SU-DHL-6 (cell line): ENCODE results near the gene FBLN2.

Experiments
- H2AFZ ChIP-seq: fragments of 200-600 bp; sonication (generic); 2 replicates; pipeline ENCODE4 v1.6.1; 2014; ENCODE audit warnings: low read depth, mild to moderate bottlenecking, moderate library complexity, mixed read lengths, antibody characterized with exemption, low read length; ENCODE audit not compliant: severe bottlenecking
- H3F3A ChIP-seq: fragments of 200-600 bp; shearing (Covaris generic); 2 replicates; pipeline ENCODE4 v1.6.0; 2016; ENCODE audit warnings: antibody characterized with exemption, mild to moderate bottlenecking; ENCODE audit not compliant: insufficient read depth
- H3K27ac ChIP-seq: fragments of 200-600 bp; sonication (generic); 2 replicates; pipeline ENCODE4 v1.5.1; 2016; ENCODE audit warnings: low read depth, mild to moderate bottlenecking, low read length, moderate library complexity, mixed read lengths
- H3K27me3 ChIP-seq: fragments of 200-600 bp; sonication (generic), shearing (Covaris generic); 2 replicates; pipeline ENCODE4 v1.6.0; 2014; ENCODE audit warnings: mild to moderate bottlenecking, low read length
- H3K36me3 ChIP-seq: fragments of 200-600 bp; sonication (generic); 2 replicates; pipeline ENCODE4 v1.6.1; 2014; ENCODE audit warnings: mild to moderate bottlenecking, low read length, mixed read lengths
- H3K4me2 ChIP-seq: fragments of 300-600, 200-600 bp; shearing (Covaris generic), sonication (generic); 2 replicates; pipeline ENCODE4 v1.6.0; 2014; ENCODE audit warnings: low read length, low read depth, mild to moderate bottlenecking; ENCODE audit not compliant: poor library complexity, severe bottlenecking
- H3K4me3 ChIP-seq: fragments of 200-600 bp; sonication (generic); 2 replicates; pipeline ENCODE4 v1.5.1; 2014; ENCODE audit warnings: antibody characterized with exemption, low read length, mild to moderate bottlenecking, mixed read lengths; ENCODE audit not compliant: insufficient read depth, poor library complexity, severe bottlenecking
- H3K79me2 ChIP-seq: fragments of 200-600 bp; sonication (generic); 2 replicates; pipeline ENCODE4 v1.6.1; 2014; ENCODE audit warnings: mild to moderate bottlenecking, low read length, moderate library complexity; ENCODE audit not compliant: insufficient read depth
- H3K9ac ChIP-seq: fragments of 200-600 bp; sonication (generic); 2 replicates; pipeline ENCODE4 v1.7.0; 2014; ENCODE audit warnings: mild to moderate bottlenecking, low read length
- H3K9me2 ChIP-seq: fragments of 200-600 bp; sonication (generic); replicated peaks from 2 replicates; pipeline ENCODE4 v1.6.1; 2014; ENCODE audit warnings: low read length; ENCODE audit not compliant: insufficient read depth
- H3K9me3 ChIP-seq: fragments of 200-600 bp; sonication (generic); 2 replicates; pipeline ENCODE4 v1.6.1; 2014; ENCODE audit warnings: low read length, mixed read lengths; ENCODE audit not compliant: insufficient read depth
- H4K20me1 ChIP-seq: fragments of 200-600 bp; sonication (generic); 2 replicates; pipeline ENCODE4 v1.6.1; 2014; ENCODE audit warnings: low read depth, mild to moderate bottlenecking, antibody characterized with exemption, low read length, moderate library complexity, mixed read lengths
- CTCF ChIP-seq: fragments of 200-600 bp; sonication (generic); IDR thresholded peaks from one replicate; pipeline ENCODE4 v1.5.1; 2017; ENCODE audit warnings: antibody characterized with exemption, mild to moderate bottlenecking, low read length, moderate library complexity; ENCODE audit not compliant: insufficient read depth, poor library complexity, severe bottlenecking
- EZH2phosphoT487 ChIP-seq: fragments of 200-600 bp; sonication (generic), shearing (Covaris generic); conservative IDR thresholded peaks from 2 replicates; pipeline ENCODE4 v1.6.1; 2018; ENCODE audit warnings: mild to moderate bottlenecking, antibody characterized with exemption, low read length, moderate library complexity, mixed read lengths

The FBLN2 gene

GRCh38 chr3:13595485-13595884, 46.6 kb downstream of the FBLN2 start:
- no peaks in the 10 kb centered on the region for H3K36me3 ChIP-seq
- no peak overlapping the region for H3K27ac ChIP-seq
- no peaks in the 10 kb centered on the region for H3F3A ChIP-seq
- no peak overlapping the region for H2AFZ ChIP-seq
- no peaks in the 10 kb centered on the region for H3K27me3 ChIP-seq
- H3K4me2 ChIP-seq = no peak overlapping the region
- no peak overlapping the region for H3K4me3 ChIP-seq
- H4K20me1 ChIP-seq = no peaks in the 10 kb centered on the region
- H3K9me2 ChIP-seq = no peaks in the 10 kb centered on the region
- no peak overlapping the region for H3K9ac ChIP-seq
- TF ChIP-seq EZH2phosphoT487 = no peak
- TF ChIP-seq CTCF = no peak
- H3K9me3 ChIP-seq = no peaks in the 10 kb centered on the region
- H3K79me2 ChIP-seq = no peaks in the 10 kb centered on the region

GRCh38 chr3:13596426-13597205, 47.7 kb downstream of the FBLN2 start:
- H3K27ac ChIP-seq = no peak overlapping the region
- no peaks in the 10 kb centered on the region for H3F3A ChIP-seq
- no peaks in the 10 kb centered on the region for H4K20me1 ChIP-seq
- no peaks in the 10 kb centered on the region for H3K27me3 ChIP-seq
- H3K79me2 ChIP-seq = no peaks in the 10 kb centered on the region
- no peak overlapping the region for H3K4me2 ChIP-seq
- H3K9me3 ChIP-seq = no peaks in the 10 kb centered on the region
- H3K36me3 ChIP-seq = no peaks in the 10 kb centered on the region
- TF ChIP-seq CTCF = no peak
- TF ChIP-seq EZH2phosphoT487 = no peak
- H2AFZ ChIP-seq = no peak overlapping the region
- H3K9ac ChIP-seq = no peak overlapping the region
- H3K4me3 ChIP-seq = no peak overlapping the region
- H3K9me2 ChIP-seq = no peaks in the 10 kb centered on the region

GRCh38 chr3:13597661-13598060, 48.7 kb downstream of the FBLN2 start:
- H3K4me2 ChIP-seq = no peak overlapping the region
- no peak for TF ChIP-seq CTCF
- no peak for TF ChIP-seq EZH2phosphoT487
- H3K9ac ChIP-seq = no peak overlapping the region
- H3K4me3 ChIP-seq = no peak overlapping the region
- no peaks in the 10 kb centered on the region for H3K9me2 ChIP-seq
- no peaks in the 10 kb centered on the region for H3K9me3 ChIP-seq
- no peaks in the 10 kb centered on the region for H3K27me3 ChIP-seq
- H4K20me1 ChIP-seq = no peaks in the 10 kb centered on the region
- no peaks in the 10 kb centered on the region for H3F3A ChIP-seq
- H3K27ac ChIP-seq = no peak overlapping the region
- H3K36me3 ChIP-seq = no peaks in the 10 kb centered on the region
- H2AFZ ChIP-seq = no peak overlapping the region
- no peaks in the 10 kb centered on the region for H3K79me2 ChIP-seq
